ENCODE data around the gene TMPRSS13.

Gene TMPRSS13

DNA sequence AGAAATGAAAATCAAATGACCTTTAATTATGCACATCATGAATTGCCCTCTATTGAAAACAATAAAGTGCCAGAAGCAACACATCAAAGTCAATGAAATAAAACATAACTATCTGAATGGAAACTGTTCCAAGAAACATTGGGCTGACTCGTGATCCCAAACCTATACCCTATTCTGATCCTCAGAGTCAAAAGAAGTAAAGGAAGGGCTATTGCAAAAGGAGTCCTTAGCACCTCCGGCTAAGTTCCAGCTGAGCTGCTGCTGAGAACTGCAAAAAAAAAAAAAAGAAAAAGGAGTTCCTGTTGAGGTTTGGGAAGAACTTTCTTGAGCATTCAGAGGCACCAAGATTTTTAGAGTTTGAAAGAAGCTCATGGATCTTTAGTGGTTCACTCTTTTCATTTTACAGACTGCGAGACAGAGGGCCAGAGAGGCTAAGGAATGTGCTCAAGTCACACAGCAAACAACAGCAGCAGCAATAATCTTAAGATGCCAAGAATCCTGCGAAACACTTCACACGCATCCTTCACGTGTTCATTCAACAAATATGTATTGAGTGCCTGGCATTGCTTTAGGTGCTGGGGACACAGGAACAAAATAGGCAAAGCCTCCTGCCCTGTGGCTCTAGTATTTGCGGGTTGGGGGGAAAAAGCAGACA is 841 bp upstream of the TMPRSS13 start:
- no peak overlapping the region for H3K27ac ChIP-seq (ENCODE audit: extremely low read depth, low read depth, low read length)
- CTCF ChIA-PET, result interaction anchor here (0.8 to 4.0 kb wide), 4 partner anchors 17 to 249 kb away, joined by 3 to 10 read pairs (median 4); no protein-coding TSS in a partner anchor
- TF ChIP-seq PATZ1 (tag by site-specific recombination; IDR thresholded peaks at IDR 0.05), result no peak
- no peak for TF ChIP-seq ZNF530 (tag by site-specific recombination; IDR thresholded peaks at IDR 0.05; ENCODE audit: low read depth)
- TF ChIP-seq ZNF202 (tag by site-specific recombination; IDR thresholded peaks at IDR 0.05; ENCODE audit: borderline replicate concordance), result no peak
- no peak for TF ChIP-seq SP3 (tag by site-specific recombination; IDR thresholded peaks at IDR 0.05)
- no peak for TF ChIP-seq ZNF274 (IDR thresholded peaks at IDR 0.05; ENCODE audit: low read length)
- TF ChIP-seq ZNF274 (tag by site-specific recombination; IDR thresholded peaks at IDR 0.05; ENCODE audit: borderline replicate concordance), result no peak
- no peak for TF ChIP-seq ZNF404 (tag by site-specific recombination; IDR thresholded peaks at IDR 0.05)
- TF ChIP-seq ZNF221 (tag by site-specific recombination; IDR thresholded peaks at IDR 0.05; ENCODE audit: borderline replicate concordance), result no peak
- no peak for TF ChIP-seq WT1 (tag by site-specific recombination; IDR thresholded peaks at IDR 0.05)
- TF ChIP-seq ZNF112 (tag by site-specific recombination; IDR thresholded peaks at IDR 0.05), result no peak
- no peak overlapping the region for H3K4me3 ChIP-seq (ENCODE audit: low read depth, low read length)
- POLR2A ChIA-PET, result no interaction called here
- no peaks in the 10 kb centered on the region for H3K36me3 ChIP-seq (ENCODE audit: control insufficient read depth in 2 of 2, insufficient read depth in 1 of 2, low read length in 2 of 2)
- no peaks in the 10 kb centered on the region for H3K4me1 ChIP-seq (ENCODE audit: control insufficient read depth, insufficient read depth, low read length)
- no peaks in the 10 kb centered on the region for H3K9me3 ChIP-seq (ENCODE audit: control insufficient read depth, insufficient read depth, low read depth, low read length)

DNA sequence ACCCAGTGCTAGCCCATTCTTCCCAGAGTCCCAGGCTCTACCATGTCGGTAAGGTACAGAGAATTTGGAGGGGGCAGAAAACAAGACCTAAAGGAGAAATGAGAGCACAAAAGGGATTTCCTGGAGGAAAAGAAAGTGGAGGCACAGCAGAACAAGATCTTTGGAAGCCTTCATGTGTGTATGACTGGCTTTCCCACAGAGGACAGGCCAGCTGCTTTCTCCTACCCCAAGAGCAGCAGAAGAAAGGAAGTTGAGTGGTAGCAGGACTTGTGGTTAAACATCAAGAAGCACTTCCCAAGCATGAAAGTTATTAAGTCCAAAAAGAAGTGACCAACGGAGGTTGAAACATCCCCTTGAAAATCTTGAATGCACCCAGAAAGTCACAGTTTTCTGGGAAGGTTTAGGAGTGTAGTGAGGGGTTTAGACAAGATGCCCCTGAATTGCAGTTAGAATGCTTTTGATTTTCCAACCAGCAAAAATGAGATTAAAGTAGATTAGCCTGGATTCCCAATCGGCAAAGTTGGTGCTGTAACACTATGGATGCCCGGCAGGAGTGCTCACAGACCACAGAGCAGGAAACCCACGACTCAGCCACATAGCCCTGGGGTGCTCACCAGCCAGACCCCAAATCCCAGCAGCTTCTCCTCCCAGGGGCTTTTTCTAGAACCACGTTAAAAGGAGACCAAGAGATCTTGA is 608 bp downstream of the TMPRSS13 start:
- Histone ChIP-seq H3K27ac (ENCODE audit: extremely low read depth, low read depth, low read length) (no peak overlapping the region), H3K4me3 (ENCODE audit: low read depth, low read length) (no peak overlapping the region), H3K36me3 (ENCODE audit: control insufficient read depth in 2 of 2, insufficient read depth in 1 of 2, low read length in 2 of 2) (no peaks in the 10 kb centered on the region), H3K9me3 (ENCODE audit: control insufficient read depth, insufficient read depth, low read depth, low read length) (no peaks in the 10 kb centered on the region), H3K4me1 (ENCODE audit: control insufficient read depth, insufficient read depth, low read length) (no peaks in the 10 kb centered on the region)
- CTCF ChIA-PET, result interaction anchor here (0.8 to 4.0 kb wide), 4 partner anchors 18 to 247 kb away, joined by 3 to 10 read pairs (median 4); no protein-coding TSS in a partner anchor
- TF ChIP-seq KLF9 (tag by site-specific recombination; IDR thresholded peaks at IDR 0.05; ENCODE audit: low read depth) (no peak), ZNF19 (tag by site-specific recombination; IDR thresholded peaks at IDR 0.05; ENCODE audit: low read depth) (no peak), ZNF274 (IDR thresholded peaks at IDR 0.05; ENCODE audit: low read length) (no peak), ZNF274 (tag by site-specific recombination; IDR thresholded peaks at IDR 0.05; ENCODE audit: borderline replicate concordance) (no peak)
- POLR2A ChIA-PET, result no interaction called here

DNA sequence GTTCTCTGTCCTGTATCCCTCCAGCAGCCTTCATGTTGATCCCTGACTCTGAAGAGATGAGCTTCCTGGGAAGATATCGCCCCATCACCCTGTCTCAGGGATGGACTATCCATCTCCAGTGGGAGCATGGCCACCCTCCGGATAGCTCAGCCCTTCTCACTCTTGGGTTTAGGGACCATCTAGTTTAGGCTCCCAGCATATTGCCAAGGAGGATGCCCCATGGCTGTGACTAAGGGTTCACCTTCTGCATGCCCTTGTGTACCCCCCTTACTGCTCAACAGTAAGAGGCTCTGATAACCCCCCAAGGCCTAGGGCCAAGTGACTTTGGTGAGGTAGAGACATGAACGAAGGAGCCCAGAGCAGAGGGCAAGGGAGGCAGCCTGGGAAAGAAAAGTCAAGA is 1.3 kb downstream of the TMPRSS13 start:
- ChIA-PET POLR2A (no interaction called here), CTCF (interaction anchor here (0.7 to 4.0 kb wide), 4 partner anchors 15 to 126 kb away, joined by 3 to 10 read pairs (median 4); no protein-coding TSS in a partner anchor)
- no peaks in the 10 kb centered on the region for H3K9me3 ChIP-seq (ENCODE audit: control insufficient read depth, insufficient read depth, low read depth, low read length)
- H3K36me3 ChIP-seq (ENCODE audit: control insufficient read depth in 2 of 2, insufficient read depth in 1 of 2, low read length in 2 of 2), result no peaks in the 10 kb centered on the region
- no peak overlapping the region for H3K4me3 ChIP-seq (ENCODE audit: low read depth, low read length)
- H3K4me1 ChIP-seq (ENCODE audit: control insufficient read depth, insufficient read depth, low read length), result no peaks in the 10 kb centered on the region
- no peak overlapping the region for H3K27ac ChIP-seq (ENCODE audit: extremely low read depth, low read depth, low read length)
- TF ChIP-seq SCRT2 (tag by site-specific recombination; IDR thresholded peaks at IDR 0.05) (no peak), ZNF404 (tag by site-specific recombination; IDR thresholded peaks at IDR 0.05) (no peak), SALL2 (tag by site-specific recombination; IDR thresholded peaks at IDR 0.05; ENCODE audit: borderline replicate concordance) (no peak), ZBTB17 (tag by site-specific recombination; IDR thresholded peaks at IDR 0.05) (no peak), ZNF600 (tag by site-specific recombination; IDR thresholded peaks at IDR 0.05) (no peak), PRDM4 (tag by site-specific recombination; IDR thresholded peaks at IDR 0.05) (no peak), ZNF785 (tag by site-specific recombination; IDR thresholded peaks at IDR 0.05) (no peak), BCL6B (tag by site-specific recombination; IDR thresholded peaks at IDR 0.05) (no peak)
- TF ChIP-seq, protein P1, sequence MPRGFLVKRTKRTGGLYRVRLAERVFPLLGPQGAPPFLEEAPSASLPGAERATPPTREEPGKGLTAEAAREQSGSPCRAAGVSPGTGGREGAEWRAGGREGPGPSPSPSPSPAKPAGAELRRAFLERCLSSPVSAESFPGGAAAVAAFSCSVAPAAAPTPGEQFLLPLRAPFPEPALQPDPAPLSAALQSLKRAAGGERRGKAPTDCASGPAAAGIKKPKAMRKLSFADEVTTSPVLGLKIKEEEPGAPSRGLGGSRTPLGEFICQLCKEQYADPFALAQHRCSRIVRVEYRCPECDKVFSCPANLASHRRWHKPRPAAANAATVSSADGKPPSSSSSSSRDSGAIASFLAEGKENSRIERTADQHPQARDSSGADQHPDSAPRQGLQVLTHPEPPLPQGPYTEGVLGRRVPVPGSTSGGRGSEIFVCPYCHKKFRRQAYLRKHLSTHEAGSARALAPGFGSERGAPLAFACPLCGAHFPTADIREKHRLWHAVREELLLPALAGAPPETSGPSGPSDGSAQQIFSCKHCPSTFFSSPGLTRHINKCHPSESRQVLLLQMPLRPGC (tag by site-specific recombination; IDR thresholded peaks at IDR 0.05), result no peak

Measured in HEK293 (cell line).